Hippocampal formation (tissue), 2 donors: Measurements from ENCODE around the gene MAP2K2.

Experiments
- DNase-seq, 2 donors: peaks; one replicate each; lab custom pipeline; 2025; lab: John Stamatoyannopoulos, UW

Gene MAP2K2

DNA sequence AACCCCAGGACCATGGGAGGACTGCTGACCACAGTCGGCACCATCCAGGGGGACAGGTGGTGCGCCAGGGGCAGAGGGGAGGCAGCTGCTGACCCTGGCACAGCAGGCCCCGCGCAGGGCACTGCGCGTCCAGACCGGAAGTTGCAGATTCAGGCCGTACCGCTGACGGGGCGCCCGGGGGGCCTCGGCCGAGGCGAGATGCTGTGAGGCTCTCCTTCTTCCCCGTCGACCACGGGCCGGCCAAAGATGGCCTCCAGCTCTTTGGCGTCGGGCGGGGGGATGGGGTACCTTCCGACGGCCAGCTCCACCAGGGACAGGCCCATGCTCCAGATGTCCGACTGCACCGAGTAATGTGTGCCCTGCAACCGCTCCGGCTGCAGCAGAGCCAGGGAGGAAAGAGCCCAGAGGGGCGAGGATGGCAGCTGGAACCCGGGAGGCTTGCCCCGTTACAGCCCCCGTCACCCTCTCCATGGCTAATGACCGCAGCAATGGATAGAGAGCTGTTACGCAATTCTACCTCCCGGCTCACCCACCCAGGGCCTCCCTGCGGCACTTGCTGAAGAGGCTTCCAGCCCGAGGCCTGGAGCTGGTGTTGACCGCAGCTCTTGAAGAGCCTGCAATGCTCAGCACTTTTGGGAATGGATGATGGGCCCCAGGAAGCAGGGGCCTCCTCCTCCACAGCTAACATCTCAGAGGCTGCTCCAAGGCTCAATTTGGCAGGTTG is 24.7 kb downstream of the MAP2K2 start:
- no peak for DNase-seq

DNA sequence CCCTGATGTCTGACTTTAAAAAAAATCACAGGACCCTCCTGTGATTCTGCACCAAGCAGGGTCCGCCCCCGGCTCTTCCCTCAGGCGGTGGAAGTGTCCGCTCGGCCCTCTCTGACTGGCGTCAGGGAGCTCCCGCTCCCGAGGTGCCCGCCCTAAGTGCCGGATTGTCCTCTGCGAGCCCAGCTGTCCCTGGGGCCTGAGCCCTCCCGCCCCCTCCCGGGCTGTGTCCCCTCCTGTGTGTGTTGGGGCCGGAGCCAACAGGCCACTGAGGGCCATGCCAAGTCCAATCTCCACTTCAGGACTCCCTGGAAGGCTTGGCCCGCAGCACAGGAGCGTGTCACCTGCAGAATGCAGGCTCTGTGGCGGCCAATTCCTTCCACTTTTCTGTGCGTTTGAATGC is 25.4 kb downstream of the MAP2K2 start:
- DNase-seq = peak in 1 of 2 donors; percentile 28

DNA sequence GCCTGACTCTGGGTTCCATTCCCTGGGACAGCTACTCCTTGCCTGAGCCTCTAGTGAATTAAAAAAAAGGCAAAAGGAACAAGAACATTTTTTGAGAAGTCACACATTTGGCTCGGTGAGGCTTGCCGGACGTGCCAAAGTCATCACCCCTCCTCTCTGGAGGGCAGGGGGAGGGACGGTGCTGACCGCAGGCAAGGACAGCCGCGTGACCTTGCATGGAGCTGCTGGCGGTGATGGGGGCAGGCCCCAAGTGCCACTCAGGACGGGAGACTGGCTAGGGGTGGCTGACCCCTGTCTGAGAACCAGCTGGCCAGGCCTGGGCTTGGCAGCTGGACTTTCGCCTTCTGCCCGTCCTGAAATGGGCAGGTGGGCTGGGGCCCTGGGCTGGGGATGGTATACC is 26.4 kb downstream of the MAP2K2 start:
- DNase-seq = no peak

DNA sequence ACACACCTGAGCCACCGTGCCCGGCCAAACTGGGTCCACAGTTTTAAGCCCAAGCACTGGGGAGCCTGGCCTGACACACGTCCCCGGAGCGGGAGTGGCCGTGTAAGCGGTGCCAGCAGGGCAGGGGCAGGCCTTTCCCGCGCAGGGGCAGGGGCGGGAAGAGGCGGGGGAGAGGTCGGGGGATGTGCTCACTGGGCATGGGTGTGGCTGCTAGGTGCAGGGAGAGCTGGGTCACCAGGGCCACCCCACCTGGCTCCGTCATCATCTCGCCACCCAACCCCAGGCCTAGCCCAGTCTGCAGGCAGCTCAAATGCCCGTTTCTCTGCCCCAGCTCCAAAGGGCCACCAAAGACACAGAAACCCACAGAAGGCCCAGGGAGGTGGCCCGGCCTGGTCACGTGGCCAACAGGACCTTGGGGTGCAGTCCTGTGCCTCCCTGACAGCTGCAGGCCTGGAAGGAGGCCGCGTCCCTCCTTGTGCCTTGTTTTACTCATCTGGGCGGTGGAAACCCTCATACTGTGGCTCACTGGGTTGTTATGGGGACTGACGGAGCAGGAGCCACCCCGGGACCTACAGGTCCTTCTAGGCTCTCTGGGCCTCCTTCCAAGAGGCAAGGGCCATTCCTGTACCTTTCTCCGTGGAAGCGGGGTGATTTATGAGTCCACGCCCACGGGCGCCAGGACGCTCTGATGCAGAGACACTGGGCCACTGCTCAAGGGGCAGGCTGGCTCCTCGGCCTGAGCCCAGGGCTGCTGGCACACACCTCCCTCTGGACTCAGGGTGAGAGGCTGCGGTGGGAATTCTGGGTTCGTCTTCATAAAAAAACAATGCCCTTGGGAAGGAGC is 27.7 kb downstream of the MAP2K2 start:
- no peak for DNase-seq

DNA sequence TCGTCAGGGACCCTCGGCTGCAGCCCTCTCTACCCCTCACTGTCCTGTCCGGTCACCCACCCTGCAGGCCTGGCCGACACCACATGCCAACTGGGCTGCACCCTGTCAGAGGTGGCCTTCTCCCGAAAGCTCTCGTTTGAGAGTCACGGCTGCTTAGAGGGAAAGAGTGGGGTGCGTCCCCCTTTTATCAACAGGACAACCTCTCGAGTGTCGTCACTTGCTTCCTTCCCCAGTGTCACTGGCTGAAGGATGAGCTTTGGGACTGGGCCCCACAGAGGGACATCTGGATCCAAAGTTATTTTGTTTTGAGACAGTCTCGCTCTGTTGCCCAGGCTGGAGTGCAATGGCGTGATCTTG is 28.5 kb downstream of the MAP2K2 start:
- DNase-seq = no peak

DNA sequence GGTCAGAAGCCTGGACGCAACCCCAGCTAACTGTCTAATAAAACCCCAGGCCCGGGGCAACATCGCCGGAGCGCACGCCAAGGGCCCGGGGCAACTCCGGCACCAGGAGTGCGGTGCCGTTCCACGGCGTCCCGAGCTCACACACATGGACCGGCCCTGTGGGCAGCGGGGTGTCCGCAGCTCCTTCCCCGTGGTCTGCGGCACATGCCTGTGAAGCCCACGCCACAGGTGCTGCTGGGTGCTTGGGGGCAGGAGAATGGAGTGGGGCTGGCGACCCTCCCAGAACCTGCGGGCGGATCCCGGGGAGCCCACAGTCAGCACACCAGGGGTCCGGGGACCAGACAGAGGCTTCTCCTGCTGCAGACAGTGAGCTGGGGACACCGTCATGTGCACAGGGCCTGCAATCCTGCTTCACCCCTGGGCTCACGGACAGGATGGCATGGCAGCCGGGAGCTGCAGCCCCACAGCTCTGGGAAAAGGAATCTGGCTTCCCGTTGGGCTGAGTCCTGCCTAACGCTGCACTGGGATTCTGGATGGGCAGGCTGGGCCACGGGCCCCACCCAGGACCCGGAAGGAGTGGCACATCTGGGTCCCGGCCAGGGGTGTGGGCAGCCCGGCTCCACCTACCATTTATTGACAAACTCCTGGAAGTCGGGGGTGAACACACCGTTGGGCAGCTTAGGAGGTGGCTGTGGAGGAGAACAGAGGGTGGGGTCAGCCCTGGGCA is 29.0 kb downstream of the MAP2K2 start:
- DNase-seq = no peak

DNA sequence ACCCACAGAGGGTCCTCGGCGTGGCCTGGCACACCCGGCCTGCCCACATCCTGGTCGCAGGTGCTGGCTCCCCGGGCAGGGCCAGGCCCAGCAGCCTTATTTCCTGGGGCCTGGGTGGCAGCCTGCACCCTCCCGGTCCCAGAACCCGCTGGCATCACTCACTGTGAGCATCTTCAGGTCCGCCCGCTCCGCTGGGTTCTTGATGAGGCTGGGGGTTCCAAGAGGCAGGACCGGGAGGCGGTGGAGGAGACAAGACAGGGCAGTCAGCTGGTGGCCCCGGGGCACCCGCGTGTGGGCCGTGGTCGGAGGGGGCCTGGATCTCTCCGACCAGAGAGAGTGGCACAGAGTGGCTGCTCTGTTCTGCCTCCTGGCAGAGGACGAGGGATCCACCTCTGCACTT is 29.6 kb downstream of the MAP2K2 start:
- DNase-seq = no peak

DNA sequence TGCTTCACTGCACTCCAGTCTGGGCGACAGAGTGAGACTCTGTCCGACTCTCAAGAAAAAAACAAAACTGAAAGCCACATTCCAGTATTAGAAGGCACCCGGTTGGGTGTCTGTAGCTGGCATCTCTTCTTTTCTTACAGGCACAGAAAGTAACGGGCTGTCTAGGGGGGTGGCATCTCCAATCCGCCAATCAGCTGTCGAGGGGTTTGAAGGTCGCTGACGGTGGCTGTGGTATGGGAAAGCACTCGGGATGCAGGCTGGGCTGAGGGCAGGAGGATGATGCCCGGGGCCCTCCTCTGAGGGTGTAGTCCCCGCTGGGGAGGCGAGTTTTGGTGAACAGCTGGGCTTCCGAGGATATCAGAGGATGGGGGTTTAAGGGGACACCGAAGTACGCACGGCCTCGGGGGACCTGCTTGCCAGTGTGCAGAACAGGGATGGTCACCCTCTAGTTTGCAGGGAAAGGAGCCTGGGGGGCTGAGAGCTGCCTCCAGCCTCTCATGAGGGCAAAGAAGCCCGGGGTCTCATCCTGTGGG is 30.2 kb downstream of the MAP2K2 start:
- no peak for DNase-seq

DNA sequence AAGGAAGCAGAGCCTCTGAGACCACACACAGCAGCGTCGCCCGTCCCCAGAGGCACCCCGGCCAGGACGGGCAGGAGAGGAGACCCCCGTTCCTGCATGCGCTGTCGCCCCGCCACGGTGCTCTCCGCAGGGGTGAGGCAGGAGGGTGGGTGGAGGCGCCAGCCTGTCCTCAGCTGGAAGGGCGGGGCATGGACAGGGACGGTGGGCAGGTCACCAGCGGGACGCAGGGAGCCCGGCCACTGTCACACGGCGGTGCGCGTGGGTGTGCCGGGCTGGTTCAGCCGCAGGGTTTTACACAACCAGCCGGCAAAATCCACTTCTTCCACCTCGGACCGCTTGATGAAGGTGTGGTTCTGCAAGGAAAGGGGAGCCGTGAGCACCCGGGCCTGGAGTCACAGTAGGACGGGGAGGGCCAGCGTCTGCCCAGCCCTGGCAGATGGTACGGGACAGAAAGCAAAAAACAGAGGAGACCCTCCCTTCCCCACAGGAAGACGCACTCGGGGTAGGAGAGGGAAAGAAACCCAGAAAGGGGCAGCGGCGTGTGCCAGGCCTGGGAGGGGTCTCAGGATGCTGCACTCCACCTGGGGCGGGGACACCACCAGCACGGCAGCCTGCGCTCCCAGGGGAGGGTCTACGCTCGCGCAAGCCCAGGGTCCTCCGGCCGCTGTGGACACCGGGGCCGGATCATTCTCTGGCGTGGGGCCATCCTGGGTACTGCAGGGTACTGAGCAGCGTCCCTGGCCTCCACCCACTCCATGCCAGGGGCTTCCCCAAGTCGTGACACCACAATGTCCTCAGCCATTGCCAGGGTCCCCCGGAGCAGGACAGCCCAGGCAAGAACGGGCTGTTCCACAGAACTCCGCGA is 33.3 kb downstream of the MAP2K2 start:
- DNase-seq = no peak

DNA sequence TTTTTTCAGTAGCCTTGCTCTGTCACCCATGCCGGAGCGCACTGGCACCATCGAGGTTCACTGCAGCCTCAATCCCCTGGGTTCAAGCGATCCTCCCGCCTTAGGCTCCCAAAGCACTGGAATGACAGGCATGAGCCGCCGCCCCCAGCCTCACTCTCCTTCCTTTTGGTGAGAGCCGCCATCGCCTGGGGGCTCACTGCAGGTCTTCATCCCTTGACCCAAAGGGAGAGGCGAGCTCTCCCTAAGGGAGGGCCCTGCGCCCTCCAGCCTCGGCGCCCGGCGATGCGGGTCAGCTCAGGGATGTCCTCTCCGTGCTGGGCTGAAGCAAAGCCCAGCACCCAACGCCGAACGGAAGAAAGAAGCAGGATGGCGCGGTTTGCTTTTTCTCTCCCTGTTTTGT is 34.0 kb downstream of the MAP2K2 start:
- no peak for DNase-seq

DNA sequence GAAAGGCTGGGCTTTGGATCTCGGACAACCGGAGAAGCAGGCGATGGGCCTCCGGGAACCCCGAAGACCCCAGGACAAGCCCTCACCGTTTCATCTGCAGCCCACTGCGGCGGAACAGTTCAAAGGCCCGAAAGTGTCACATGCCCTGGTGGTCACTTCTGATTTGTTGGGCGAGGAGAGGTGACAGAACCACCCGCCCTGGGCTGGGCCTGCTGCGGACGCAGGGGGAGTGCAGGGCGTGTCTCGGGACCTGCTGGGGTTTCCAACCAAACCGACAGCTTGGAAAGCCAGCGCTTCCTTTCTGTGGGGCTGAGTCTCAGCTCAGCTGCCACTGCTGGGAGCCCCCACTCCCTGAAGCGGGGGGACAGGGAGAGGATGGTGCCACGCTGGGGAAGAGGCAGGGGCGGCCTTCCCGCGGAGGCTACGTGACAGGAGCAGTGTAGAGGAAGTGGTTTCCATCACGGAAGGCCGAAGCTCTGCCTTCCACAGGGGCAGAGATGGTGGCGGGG is 34.5 kb downstream of the MAP2K2 start:
- peak in 1 of 2 donors; percentile 17 for DNase-seq

DNA sequence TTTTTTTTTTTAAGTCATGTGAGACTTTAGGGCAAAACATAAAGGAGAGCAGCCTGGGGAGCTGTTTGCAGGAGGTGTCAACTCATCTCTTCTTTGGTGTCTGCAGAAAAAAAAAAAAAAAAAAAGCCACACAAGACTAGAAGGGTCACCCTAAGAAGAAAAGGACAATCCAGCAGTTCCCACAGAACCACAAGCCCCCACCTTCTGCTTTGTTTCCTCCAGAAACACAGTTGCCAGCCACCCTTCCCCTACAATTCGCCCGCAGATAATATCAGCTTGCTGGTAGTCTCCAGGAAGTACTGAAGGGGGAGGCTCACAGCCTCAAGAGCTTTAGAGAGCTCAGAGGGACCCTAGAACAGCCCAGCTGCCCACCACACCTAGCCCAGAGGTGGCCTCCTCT is 34.9 kb downstream of the MAP2K2 start:
- DNase-seq = no peak

DNA sequence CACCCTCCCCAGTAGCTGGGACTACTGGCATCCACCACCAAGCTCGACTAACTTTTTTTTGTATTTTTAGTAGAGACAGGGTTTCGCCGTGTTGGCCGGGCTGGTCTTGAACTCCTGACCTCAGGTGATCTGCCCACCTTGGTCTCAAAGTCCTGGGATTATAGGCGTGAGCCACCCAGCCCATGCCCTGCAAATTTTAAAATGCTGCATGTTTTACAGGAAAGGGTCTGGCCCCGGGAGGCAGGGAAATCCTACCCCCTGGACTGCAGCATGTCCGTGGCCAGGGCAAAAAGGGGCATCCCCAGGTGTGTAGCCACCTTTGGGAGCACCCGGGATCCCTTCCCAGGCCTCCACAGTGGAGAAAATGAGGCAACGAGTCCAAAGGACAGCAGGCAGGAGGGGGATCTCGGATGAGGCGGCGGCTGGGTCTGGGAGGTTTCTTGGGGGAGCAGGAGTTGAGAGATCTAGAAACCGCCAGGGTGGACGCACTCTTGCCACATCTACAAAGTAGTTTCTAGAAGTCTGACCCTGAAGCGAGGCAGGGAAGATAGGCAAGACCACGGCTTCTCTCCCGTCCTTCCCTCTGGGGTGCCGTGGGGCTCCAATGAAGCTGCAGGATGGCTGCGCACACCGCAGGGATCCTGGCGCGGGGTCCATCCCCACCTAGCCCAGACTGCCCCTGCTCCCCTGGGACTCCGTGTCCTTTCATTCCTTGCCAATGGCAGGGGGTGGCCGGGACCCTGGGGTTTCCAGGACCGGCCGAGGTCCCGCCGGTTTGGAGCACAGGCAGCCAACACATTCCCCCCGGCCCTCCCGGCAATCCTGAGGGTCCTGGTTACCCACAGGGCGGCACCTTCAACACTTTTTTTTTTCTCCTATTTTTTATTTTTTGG is 35.9 kb downstream of the MAP2K2 start:
- DNase-seq = no peak

DNA sequence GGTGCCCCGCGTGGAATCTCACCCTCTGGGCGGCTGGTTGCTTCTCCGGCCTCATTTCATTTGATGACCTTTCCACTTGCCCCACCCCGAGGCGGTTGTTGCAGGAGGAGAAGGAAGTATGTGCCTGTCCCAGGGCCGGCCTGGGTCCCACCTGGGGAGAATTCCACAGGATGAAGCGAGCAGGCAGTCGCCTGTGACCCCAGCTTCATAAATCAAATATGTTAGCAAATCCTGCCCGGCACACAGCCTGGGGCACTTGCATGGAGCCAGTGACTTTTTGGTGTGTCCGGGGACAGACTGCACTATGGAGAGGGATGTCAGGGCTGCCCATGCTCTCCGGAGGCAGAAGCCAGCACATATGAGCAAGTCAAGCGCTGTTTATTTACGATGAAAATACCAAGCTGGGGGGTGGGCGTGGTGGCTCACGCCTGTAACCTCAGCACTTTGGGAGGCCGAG is 37.5 kb downstream of the MAP2K2 start:
- no peak for DNase-seq

DNA sequence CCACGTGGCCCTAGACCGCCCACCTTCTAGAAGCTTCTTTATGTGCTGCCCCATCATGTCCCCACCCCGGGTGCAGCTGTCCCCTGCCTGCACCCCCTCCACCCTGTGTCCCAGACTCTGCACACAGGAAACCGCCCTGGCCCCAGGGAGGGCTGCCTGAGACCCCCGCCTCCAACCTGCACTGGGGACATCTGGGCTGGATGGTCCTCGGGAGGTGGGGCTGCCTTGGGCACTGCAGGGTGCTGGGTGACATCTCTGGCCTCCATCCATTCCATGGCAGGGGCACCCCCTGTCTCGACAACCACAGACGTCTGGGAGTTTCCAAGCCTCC is 39.4 kb downstream of the MAP2K2 start:
- no peak for DNase-seq

DNA sequence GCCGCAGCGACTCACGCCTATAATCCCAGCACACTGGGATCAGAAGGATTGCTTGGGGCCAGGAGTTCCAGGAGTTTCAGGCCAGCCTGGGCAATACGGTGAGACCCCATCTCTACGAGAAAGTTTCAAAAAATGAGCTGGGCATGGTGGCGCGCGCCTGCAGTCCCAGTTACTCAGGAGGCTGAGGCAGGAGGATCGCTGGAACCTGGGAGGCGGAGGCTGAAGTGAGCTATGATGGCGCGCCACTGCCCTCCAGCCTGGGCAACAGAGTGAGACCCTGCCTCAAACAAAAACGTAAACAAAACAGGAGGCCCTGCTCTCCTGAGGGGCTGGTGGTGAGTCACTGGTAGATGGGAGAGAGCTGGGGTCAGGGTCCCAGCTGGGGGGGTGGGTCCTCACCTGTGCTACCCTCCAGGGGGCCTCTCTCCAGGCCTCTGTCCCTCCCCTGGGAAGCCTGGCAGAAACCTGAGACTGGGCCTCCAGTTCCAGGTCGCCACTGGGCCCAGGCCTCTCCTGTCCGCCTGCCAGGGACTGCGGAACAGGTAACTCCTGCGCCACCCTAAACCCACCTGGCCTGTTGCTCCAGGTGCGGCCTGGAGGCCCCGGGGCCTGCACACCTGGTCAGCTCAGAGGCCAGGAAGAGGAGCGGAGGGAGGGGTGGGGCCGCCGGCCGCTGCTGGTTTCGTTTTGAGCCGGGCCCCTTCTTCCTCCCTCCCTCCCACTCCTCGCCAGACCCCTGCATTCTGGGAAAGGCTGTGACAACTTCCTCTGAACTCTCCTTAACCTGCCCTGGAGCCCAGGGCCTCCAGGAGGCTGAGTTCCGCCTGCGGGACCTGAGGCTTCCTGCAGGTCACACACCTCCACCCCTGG is 40.0 kb downstream of the MAP2K2 start:
- no peak for DNase-seq

DNA sequence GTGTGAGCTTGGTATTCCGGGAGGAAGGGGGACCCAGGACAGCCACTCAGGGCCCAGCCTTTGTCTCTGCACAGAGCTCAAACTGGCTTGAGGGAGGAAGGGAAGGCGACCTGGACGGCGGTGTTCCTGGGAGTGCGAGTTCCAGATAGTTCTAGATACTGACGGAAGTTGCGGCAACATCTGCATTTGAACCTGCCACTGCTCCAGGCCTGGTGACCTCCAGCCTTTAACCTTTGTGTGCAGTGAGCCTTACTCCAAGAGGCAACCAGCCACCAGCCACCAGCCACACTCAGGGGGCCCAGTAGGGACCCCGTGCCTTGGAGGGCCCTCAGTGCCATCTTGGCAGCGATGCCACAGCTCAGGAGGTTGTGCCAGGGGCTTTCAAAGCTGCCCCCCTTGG is 41.8 kb downstream of the MAP2K2 start:
- no peak for DNase-seq

DNA sequence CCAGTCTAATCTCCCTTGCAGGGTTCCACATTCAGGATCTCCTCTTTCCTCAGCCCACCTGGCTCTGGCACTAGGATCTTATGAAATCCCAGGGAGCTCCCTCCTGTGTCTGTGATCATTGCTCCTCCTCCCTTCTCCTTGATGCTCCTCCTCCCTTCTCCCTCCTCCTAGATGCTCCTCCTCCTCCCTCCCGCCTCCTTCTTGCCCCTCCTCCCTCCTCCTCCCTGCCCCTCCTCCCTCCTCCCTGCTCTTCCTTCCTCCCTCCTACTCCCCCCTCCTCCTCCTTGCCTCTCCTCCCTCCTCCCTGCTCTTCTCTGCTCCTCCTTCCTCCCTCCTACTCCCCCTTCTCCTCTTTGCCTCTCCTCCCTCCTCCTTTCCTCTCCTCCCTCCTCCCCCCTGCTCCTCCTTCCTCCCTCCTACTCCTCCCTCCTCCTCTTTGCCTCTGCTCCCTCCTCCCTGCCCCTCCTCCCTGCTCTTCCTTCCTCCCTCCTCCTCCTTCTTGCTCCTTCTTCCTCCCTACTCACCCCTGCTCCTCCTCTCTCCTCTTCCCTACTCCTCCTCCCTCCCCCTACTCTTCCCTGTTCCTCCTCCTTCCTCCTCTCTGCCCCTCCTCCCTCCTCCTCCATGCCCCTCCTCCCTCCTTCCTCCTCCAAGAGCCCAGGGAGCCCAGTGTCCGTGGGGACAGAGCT is 42.3 kb downstream of the MAP2K2 start:
- DNase-seq = no peak

DNA sequence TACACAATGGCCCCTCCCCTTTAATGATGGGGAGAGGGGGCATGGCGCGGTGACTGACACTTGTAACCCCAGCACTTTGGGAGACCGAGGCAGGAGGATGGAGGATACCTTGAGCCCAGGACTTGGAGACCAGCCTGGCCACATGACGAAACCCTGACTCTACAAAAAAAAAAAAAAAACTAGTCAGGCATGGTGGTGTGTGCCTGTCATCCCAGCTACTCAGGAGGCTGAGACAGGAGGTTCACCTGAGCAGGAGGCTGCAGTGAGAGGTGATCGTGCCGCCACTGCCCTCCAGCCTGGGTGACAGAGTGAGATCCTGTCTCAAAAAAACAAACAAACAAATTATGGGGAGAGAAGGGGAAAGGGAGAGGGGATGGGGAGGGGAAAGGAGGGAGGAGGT is 43.4 kb downstream of the MAP2K2 start:
- DNase-seq = no peak
